Astrocyte of the hippocampus (primary cell): ENCODE data around the gene SH3BP1.

Source experiments
- DNase-seq: peaks from one replicate; pipeline ENCODE4 v3.0.0; 2011; ENCODE audit warnings: low read depth, low spot score

SH3BP1 gene

GRCh38 chr22:37616201-37617083, 23.0 kb upstream of the SH3BP1 start:
- DNase-seq: no peak

- no peak for DNase-seq
Observed at GRCh38 chr22:37617431-37617830, 22.0 kb upstream of the SH3BP1 start.

GRCh38 chr22:37618072-37618656, 21.3 kb upstream of the SH3BP1 start:
- DNase-seq: no peak

- DNase-seq: no peak
Observed at GRCh38 chr22:37618674-37619073, 20.8 kb upstream of the SH3BP1 start.

GRCh38 chr22:37619991-37620390, 19.5 kb upstream of the SH3BP1 start:
- DNase-seq: no peak

GRCh38 chr22:37621352-37621860, 18.1 kb upstream of the SH3BP1 start:
- no peak for DNase-seq

- peak; percentile 77 for DNase-seq
Observed at GRCh38 chr22:37623075-37624016, 16.1 kb upstream of the SH3BP1 start.

GRCh38 chr22:37624017-37624365, 15.5 kb upstream of the SH3BP1 start:
- DNase-seq: no peak

GRCh38 chr22:37624876-37625275, 14.6 kb upstream of the SH3BP1 start:
- no peak for DNase-seq

GRCh38 chr22:37625737-37626136, 13.7 kb upstream of the SH3BP1 start:
- DNase-seq: no peak

GRCh38 chr22:37626144-37626543, 13.3 kb upstream of the SH3BP1 start:
- DNase-seq: peak; percentile 63

GRCh38 chr22:37626556-37627075, 12.9 kb upstream of the SH3BP1 start:
- no peak for DNase-seq

GRCh38 chr22:37627121-37627520, 12.3 kb upstream of the SH3BP1 start:
- DNase-seq: no peak

- DNase-seq: no peak
Observed at GRCh38 chr22:37627545-37627944, 11.9 kb upstream of the SH3BP1 start.

GRCh38 chr22:37628830-37629229, 10.6 kb upstream of the SH3BP1 start:
- no peak for DNase-seq

GRCh38 chr22:37629928-37630327, 9.5 kb upstream of the SH3BP1 start:
- DNase-seq: no peak

- DNase-seq: no peak
Observed at GRCh38 chr22:37630839-37631435, 8.5 kb upstream of the SH3BP1 start.

- DNase-seq: no peak
Observed at GRCh38 chr22:37631448-37632173, 7.9 kb upstream of the SH3BP1 start.

GRCh38 chr22:37632174-37633088, 7.0 kb upstream of the SH3BP1 start:
- DNase-seq: no peak
